ENCODE measurements around the gene TTC14.
"Not testable (repeated sequence)": the region's sequence is repeated elsewhere in the genome, so short reads cannot be mapped to it uniquely, and the experiment has no call there.

TTC14 gene, protein sequence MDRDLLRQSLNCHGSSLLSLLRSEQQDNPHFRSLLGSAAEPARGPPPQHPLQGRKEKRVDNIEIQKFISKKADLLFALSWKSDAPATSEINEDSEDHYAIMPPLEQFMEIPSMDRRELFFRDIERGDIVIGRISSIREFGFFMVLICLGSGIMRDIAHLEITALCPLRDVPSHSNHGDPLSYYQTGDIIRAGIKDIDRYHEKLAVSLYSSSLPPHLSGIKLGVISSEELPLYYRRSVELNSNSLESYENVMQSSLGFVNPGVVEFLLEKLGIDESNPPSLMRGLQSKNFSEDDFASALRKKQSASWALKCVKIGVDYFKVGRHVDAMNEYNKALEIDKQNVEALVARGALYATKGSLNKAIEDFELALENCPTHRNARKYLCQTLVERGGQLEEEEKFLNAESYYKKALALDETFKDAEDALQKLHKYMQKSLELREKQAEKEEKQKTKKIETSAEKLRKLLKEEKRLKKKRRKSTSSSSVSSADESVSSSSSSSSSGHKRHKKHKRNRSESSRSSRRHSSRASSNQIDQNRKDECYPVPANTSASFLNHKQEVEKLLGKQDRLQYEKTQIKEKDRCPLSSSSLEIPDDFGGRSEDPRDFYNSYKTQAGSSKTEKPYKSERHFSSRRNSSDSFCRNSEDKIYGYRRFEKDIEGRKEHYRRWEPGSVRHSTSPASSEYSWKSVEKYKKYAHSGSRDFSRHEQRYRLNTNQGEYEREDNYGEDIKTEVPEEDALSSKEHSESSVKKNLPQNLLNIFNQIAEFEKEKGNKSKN

DNA sequence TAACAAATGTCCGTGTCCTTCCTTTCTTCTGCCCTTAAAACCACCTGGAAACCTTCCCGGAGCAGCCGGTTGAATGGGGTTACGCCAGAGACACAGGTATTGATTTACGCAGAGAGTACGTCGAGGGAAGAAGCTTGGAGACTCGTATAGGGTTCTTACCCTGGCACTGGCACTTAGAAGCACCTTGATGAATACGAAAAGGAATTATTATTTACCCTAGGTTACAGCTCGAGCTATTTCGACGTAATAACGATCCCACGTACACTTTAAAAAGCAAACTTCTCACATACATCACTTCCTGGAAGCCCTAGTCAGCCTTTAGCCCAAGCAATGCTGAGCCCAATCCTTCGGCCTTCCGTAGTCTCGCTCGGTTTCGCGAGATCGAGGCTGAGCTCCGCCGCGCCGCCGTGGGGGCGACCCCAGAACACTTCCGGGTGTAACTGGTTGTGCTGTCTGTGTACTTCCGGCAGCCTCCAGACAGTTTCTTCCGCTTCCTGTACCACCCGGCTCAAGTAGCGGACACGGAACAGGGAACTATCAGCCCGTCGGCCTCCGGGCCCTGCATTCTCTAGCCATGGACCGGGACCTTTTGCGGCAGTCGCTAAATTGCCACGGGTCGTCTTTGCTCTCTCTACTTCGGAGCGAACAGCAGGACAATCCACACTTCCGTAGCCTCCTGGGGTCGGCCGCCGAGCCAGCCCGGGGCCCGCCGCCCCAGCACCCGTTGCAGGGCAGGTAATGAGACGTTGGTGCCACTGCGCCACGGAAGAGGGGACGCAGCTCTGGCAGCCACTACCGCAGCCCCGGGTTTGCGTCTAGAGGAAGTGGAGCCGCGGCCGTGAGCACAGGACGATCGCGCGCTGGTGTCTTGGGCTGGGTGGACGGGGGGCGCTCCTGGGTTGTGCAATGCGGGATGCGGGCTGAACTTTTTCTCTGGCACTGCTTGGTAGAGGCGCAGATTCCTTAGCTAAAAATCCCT, at the start of gene TTC14:
TTC14 (plus strand) TSS at position 476 of the 979 bp plus-strand sequence; CDS start at position 575, 99 bp downstream.
- peak; percentile 96 for DNase-seq (ENCODE audit: low spot score)

DNA sequence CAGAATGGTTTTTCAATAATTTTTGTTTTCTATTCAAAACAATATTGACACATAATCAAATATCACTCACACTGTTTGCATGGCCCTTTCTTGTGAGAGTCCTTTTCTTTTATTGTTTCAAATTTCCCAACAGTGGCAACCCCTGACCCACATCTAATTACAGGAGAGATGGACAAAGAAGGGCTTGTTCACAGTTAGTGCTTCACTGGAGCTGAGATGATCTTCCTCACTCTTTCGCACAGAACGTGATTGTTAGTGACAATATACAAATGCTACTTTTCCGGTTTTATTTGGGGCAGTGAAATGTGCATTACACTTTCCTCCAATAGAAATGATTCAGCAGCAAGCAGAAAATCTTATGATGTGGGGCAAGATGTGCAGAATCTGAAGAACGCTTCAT, 38.6 kb upstream of the TTC14 start:
- no peak for DNase-seq (ENCODE audit: low spot score)

DNA sequence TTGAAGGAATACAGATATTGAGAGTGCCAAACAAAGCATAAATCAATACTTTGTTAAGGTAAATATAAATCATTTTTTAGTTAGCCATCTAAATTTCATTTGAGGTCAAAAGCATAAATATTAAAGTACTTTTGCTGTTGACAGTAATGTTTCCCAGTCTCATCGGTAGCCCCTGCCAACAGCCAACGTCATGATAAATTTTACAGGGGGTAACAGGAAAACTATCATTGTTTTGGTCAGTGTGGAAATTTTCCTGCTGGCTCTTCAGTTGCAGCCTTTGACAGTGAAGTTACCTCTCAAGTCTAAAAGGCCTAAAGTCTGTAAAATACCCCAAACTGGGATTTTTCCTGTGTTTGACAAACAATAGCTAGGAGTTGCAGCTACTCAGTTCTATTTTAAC, 37.3 kb upstream of the TTC14 start:
- DNase-seq (ENCODE audit: low spot score) = no peak

DNA sequence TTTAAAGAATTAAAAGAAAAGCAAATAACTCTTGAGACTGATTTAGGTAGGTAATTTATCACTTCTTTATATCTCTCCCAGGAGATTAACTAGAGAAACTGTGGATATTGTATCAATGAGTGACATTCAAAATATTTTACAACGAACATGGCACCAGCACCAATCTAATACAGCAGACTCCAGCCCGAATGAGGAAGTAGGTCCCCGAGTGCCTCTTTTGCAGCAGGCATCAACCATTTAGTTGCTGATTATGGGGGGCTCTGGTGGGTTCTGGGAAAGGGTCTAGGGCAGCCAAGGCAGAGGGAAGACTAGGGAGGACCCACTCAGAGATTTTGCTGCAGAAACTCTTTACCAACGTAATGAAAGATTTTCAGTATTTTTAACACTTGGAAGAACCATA, 31.7 kb upstream of the TTC14 start:
- no peak for DNase-seq (ENCODE audit: low spot score)

DNA sequence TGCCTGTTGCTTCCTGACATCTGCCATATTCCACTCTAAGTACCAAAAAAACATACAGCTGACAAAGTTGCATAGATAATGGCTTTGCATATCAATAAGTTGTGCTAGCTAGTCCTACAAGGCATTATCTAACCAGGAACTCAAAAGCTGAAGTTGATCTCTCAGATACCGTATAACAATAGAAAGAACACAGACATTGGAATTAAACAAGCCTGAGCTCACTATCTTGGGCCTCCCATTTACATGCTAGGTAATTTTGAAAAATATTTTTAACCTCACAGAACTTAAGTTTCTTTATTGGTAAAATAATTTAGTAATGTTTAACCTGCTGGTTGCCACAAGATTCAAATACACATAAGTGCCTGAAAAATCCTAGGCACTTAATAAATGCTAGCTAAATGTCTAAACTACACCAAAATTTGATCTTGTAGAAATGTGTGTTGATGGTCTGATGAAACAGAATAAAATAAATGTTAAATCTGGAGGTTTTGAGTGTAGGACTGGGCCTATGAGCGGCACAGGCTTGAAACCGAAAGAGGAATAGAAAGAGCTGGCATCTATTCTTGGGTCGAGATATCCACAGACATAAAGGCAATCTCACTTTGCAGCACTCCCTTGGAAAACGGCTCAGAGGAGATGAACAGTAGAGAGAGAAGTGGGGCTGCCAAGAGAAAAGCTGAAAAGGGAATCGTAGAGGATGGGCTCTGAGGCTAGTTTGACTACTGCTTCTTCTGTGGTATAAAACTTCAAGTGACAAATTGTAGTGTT, 29.9 kb upstream of the TTC14 start:
- no peak for DNase-seq (ENCODE audit: low spot score)

DNA sequence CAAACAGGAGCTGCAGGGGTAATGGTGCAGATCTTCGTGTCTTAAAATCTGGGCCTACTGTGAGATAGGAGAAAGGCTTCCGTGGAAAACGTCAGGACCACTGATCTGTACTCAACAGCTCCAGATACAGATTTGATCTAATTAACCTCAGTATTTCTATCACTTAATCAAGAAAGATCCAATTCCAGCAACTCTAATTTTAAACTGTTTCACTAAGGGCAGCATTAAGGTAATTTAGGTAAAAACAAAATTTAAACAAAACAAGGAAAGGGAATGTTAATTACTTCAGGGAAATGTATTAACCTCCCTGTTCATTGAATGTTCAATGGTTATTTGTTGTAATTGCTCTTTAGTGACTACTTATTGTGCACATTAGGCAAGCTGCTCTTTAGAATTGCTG, 26.4 kb upstream of the TTC14 start:
- DNase-seq (ENCODE audit: low spot score) = no peak

DNA sequence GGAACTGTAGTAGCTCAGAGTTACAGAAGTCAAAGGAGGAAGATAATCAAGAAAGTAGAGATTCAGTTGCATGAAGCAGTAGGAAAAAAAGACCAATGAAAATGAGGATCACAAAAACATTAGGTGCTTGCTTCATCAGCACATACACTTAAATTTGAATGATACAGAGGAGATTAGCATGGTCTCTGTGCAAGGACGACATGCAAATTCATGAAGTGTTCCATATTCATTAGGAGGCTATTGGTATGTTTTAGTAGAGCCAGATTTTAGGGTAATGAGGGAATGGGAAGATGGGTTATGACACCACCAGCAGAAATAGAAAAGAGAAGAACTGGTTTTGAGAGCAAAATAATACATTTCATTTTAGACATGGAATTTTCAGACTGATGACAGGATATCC, 21.0 kb upstream of the TTC14 start:
- no peak for DNase-seq (ENCODE audit: low spot score)

DNA sequence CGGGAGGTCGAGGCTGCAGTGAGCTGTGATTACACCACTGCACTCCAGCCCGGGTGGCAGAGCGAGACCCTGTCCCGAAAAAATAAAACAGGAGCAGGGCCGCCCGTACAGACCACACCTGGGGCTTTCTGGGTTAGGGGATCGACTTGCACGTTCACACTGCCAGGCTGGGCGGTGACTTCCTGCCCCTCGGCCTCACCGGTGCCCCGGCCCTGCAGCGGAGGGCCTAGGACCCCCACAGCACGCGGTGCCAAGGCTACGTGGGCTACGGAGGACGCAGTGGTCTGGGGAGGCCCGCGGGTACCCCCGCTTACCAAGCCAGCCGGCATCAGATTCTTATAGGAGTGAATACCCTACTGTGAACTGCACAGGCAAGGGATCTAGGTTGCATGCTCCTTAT, 11.6 kb upstream of the TTC14 start:
- no peak for DNase-seq (ENCODE audit: low spot score)

DNA sequence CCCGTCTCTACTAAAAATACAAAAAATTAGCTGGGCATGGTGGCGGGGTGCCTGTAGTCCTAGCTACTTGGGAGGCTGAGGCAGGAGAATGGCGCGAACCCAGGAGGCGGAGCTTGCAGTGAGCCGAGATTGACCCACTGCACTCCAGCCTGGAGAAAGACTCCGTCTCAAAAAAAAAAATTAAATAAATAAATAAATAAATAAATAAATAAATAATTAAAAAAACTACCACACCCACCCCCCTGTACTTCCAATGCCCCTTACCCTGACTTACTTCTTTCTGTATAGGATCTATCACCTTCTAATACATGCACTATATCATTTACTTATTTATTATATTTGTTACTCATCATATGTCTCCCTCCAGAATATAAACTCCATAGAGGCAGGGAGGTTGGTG, 8.3 kb upstream of the TTC14 start:
- not testable (repeated sequence) for DNase-seq (ENCODE audit: low spot score)

DNA sequence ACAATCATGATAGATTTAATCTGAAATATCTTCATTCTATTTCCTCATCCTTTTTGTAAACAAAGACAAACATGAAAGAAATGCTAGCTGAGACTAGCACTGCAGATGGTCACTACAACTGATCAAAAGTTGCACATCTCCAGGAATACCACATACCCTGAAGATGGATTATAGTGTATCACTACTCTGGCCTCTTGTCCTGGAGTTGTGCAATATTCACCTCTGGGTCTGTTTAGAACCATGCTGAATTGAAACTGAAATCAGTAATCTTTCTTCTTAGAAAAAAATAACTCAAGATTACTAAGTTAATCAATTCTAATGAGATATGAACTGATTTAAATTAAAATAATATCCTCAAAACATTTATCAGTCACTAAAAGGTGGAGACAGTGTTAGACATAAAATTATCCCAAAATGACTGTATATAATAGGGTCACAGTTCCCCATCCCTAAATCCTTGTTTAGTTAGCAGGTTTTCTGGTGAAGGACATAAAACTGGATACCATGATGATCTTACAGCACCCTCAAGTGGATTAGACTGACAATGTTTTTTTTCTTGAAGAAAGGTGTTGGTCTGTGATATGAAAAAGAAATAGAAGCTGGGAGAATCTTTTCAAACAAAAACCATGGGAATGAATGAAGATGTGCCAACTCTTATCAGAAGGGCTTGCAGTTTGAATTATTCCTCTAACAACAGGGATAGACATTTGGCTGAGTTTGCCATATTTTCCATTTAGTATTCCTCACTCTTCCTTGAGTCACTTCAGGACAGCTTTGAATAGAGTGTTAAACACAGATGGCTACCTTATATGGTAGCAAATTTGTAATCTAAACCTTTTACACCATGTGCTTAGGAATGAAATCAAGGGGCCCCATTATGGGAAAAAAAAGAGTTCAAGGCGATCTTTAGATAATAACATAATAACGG, 7.1 kb upstream of the TTC14 start:
- DNase-seq (ENCODE audit: low spot score) = no peak

DNA sequence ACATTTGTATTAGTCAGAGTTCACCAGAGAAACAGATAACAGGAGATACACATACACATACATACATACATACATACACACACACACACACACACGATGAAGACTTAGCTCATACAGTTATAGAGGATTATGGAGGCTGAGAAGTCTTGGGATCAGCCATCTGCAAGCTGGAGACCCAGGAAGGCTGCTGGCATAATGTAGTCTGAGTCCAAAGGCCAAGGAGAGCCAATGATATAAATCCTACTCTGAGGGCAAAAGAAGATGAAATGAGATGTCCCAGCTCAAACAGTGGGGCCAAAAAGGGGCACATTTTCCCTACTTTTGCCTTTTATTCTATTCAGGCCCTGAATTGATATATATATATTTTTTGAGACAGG, 6.4 kb upstream of the TTC14 start:
- no peak for DNase-seq (ENCODE audit: low spot score)

DNA sequence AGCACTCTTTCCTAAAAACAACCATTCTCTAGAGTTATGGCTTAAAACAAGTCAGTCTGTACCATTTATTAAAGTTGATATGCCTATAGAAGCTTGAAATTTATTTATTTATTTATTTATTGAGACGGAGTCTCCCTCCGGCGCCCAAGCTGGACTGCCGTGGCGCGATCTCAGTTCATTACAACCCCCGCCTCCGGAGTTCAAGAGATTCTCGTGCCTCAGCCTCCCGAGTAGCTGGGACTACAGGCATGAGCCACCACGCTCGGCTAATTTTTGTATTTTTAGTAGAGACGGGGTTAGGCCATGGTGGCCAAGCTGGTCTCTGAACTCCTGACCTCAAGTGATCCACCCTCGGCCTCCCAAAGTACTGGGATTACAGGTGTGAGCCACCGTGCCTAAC, 1.5 kb upstream of the TTC14 start:
- no peak for DNase-seq (ENCODE audit: low spot score)

DNA sequence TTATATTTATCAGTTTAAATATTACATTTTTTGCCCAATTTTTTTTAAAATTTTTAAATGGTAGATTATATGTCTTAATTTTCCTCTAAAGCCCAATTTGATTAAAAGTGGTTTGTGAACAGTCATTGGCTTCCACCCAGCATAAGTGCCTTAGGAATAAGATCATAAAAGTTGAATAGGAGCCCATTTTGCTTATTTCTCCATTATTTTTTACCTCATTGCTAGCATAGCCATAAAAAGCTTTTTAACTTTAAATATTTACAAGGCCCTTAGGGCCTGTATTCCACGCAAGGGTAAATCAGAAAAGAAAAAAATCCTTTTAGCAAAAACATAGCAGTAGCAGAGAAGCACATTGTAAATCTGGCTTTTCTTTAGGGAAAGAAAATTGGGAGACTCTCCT, 9.0 kb downstream of the TTC14 start:
- no peak for DNase-seq (ENCODE audit: low spot score)

DNA sequence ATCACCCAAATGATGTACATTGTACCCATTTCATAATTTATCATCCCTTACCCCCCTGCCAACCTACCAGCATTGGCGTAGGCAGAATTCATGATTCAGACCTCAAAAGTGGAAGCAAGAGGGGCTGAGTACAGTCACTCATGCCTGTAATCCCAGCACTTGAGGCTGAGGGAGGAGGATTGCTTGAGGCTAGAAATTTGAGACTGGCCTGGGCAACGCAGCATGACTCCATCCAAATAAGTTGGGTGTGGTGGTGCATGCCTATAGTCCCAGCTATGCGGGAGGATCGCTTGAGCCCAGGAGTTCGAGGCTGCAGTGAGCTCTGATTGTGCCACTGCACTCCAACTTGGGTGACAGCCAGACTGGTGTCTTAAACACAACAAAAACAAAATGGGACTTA, 10.4 kb downstream of the TTC14 start:
- no peak for DNase-seq (ENCODE audit: low spot score)

DNA sequence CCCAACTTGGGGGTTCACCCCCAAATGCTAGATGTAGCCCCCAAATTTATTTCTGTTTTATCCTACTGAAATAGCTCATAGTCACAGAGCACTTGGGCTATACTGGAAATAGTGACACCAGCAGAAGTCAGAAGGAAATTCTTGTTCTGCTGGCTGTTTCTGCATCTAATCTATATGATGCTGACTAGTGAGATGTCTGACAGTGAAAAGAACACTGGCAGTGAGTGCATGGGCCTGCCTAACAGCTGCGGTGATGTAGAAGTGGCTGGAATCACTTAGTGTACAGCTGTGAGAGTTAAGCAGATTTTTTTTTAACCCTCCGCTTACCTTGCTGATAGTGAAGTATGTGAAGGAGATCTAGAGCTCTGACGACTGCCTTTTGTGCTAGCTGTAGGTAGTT, 14.0 kb downstream of the TTC14 start:
- DNase-seq (ENCODE audit: low spot score) = no peak

DNA sequence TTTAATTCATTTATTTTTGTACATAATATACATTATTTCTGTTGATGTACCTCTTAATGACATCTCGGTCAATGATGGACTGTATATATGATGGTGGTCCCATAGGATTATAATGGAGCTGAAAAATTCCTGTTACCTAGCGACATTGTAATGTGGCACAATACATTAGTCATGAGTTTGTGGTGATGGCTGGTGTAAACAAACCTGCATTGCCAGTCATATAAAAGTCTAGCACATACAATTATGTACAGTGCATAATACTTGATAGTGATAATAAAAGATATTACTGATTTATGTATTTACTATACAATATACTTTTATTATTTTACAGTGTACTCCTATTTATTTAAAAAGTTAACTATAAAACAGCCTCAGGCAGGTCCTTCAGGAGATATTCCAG, 15.1 kb downstream of the TTC14 start:
- no peak for DNase-seq (ENCODE audit: low spot score)

DNA sequence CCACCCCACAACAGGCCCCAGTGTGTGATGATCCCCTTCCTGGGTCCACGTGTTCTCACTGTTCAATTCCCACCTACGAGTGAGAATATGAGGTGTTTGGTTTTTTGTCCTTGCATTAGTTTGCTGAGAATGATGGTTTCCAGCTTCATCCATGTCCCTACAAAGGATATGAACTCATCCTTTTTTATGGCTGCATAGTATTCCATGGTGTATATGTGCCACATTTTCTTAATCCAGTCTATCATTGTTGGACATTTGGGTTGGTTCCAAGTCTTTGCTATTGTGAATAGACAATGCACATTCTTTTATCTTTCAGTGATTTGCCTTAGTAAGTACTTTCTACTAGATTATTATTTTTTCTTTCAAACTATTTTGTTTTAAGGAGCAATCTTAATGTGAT, 16.6 kb downstream of the TTC14 start:
- not testable (repeated sequence) for DNase-seq (ENCODE audit: low spot score)

DNA sequence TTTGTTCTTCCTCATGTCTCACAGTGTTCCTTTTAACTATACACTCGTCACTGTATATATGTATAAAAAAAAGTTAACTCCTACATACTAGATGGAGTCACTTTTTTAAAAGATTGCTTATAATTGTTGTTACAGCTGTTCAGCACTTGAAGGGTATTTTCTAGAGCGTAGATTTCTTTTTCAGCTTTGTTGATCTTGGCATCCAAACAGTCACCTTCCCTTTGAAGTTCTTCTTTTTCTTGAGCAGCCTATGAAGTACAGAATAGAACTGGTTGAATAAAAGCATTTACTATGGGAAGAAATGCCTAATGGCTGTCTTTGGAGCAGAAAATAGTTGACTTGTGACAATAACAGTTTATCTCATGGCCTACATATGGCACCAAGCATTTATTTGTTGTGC, 17.8 kb downstream of the TTC14 start:
- no peak for DNase-seq (ENCODE audit: low spot score)

DNA sequence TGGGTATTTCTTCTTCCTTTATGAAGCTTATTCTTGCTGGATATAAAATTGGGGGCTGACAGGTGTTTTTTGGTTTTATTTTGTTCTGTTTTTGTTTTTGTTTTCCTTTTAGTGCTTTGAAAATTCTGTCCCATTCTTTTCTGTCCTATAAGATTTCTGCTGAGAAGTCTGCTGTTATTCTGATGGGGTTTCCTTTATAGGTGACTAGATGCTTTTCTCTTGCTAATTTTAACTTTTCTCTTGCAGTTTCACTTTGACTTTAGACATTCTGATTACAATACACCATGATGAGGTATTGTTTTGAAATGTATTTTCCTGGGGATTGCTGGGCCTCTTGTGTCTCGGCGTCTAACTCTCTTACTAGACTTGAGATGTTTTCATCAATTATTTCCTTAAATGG, 22.8 kb downstream of the TTC14 start:
- DNase-seq (ENCODE audit: low spot score) = no peak

DNA sequence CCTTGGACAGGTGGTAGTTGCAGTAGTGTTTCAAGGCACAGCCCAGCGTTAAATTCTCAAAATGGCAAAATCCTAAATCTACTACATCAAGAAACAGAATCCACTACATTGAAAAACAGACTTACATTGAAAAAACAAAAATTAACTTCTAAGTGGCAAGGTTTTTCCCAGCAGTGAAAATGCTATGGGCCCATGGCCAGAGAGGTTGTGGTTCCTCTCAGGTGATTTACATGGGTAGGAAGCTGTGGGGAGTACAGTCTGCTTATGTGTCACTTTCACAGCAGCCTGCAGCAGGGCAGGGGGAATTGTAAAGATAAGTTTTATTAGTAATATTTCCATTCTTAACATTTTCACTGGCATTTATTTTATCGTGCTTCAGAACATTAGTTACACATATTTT, 24.9 kb downstream of the TTC14 start:
- DNase-seq (ENCODE audit: low spot score) = no peak

DNA sequence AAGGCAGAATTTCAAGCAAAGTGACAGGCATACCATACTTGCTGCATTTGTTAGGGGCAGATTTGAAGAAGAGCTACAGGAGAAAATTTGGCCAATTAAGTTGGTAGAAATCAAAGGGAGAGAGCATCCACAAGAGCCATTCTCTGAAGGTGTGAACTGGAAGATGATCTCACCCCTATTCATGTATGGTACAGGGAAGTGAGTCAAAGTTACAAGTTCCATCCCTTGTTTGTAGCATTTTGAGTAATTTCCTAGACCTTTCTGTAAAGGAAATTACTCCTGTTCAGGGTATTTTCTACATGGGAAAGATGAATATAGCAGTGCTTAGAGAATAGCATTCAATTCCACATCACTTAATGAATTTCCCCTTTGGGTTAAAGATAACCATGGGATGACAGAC, 28.4 kb downstream of the TTC14 start:
- no peak for DNase-seq (ENCODE audit: low spot score)
